CD4-positive, alpha-beta T cell treated with Interleukin-1 beta for 1 hour (primary cell): Measurements from ENCODE around the gene MPRIP.

Experiments used
- DNase-seq, 2 donors: peaks; one replicate each; pipeline ENCODE4 v3.0.0-alpha.2; 2020 to 2022

MPRIP gene

GRCh38 chr17:17067257-17067656 is 25.0 kb downstream of the MPRIP start:
- DNase-seq = no peak

- DNase-seq = no peak
These were observed 27.6 kb downstream of the MPRIP start for GRCh38 chr17:17069849-17070248.

GRCh38 chr17:17070931-17071330 is 28.7 kb downstream of the MPRIP start:
- no peak for DNase-seq

- DNase-seq = no peak
These were observed 29.5 kb downstream of the MPRIP start for GRCh38 chr17:17071531-17072360.

GRCh38 chr17:17072546-17072945 is 30.3 kb downstream of the MPRIP start:
- no peak for DNase-seq

GRCh38 chr17:17073030-17073564 is 30.8 kb downstream of the MPRIP start:
- DNase-seq = no peak

- DNase-seq = no peak
These were observed 31.5 kb downstream of the MPRIP start for GRCh38 chr17:17073581-17074403.

- DNase-seq = no peak
These were observed 33.0 kb downstream of the MPRIP start for GRCh38 chr17:17075125-17075781.

- no peak for DNase-seq
These were observed 33.8 kb downstream of the MPRIP start for GRCh38 chr17:17076066-17076465.

- no peak for DNase-seq
These were observed 34.8 kb downstream of the MPRIP start for GRCh38 chr17:17077101-17077500.

GRCh38 chr17:17077861-17078732 is 35.8 kb downstream of the MPRIP start:
- DNase-seq = no peak

- no peak for DNase-seq
These were observed 36.6 kb downstream of the MPRIP start for GRCh38 chr17:17078832-17079231.

- no peak for DNase-seq
These were observed 37.1 kb downstream of the MPRIP start for GRCh38 chr17:17079336-17079735.

- DNase-seq = no peak
These were observed 37.5 kb downstream of the MPRIP start for GRCh38 chr17:17079761-17080160.

GRCh38 chr17:17080181-17080631 is 37.9 kb downstream of the MPRIP start:
- DNase-seq = no peak

GRCh38 chr17:17080781-17081180 is 38.5 kb downstream of the MPRIP start:
- no peak for DNase-seq

- DNase-seq = no peak
These were observed 39.2 kb downstream of the MPRIP start for GRCh38 chr17:17081304-17081940.

- DNase-seq = no peak
These were observed 40.6 kb downstream of the MPRIP start for GRCh38 chr17:17082878-17083277.

GRCh38 chr17:17084317-17084835 is 42.1 kb downstream of the MPRIP start:
- no peak for DNase-seq

GRCh38 chr17:17084941-17085340 is 42.7 kb downstream of the MPRIP start:
- DNase-seq = no peak

- DNase-seq = no peak
These were observed 44.3 kb downstream of the MPRIP start for GRCh38 chr17:17086585-17086984.
